GM19025 (cell line): Measurements from ENCODE around the gene IFI27L1.

ENCODE experiments used
- ATAC-seq: cut with Tn5 transposase; IDR thresholded peaks from one replicate; pipeline ENCODE4 v1.9.1; 2021; ENCODE audit warnings: mild to moderate bottlenecking, low read depth, moderate library complexity; ENCODE audit not compliant: unreplicated experiment

IFI27L1 gene

GRCh38 chr14:94080621-94081385 is at the start of gene IFI27L1, which contains the start of gene DDX24:
TSS of gene IFI27L1 (plus strand) at chr14:94081310. CDS start at chr14:94096938, 15,628 bp downstream.
TSS of gene DDX24 (minus strand) at chr14:94081202. CDS start at chr14:94079742, 1,460 bp downstream.
- peak; percentile 99 for ATAC-seq

GRCh38 chr14:94031883-94032279 is 49.2 kb upstream of the IFI27L1 start:
- no peak for ATAC-seq

DNA sequence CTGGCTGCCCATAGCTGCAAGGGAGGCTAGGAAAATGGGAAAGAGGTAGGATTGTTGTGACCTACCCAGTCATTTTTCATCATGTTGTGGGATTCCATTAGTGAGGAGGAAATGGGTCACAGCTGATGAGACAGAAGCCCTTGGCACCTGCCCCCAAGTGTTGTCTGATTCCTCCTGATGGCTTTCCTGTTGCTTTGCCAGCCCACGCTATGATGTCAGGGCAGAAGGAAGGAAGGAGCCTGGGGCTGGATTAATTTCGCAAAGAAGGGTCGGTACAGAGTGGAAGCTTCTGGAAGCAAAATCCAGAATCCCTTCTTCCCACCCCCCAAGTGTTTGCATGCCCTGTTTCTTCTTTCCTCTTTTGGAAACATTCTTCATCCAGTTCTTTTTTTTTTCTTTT is 46.2 kb upstream of the IFI27L1 start:
- no peak for ATAC-seq

- peak; percentile 80 for ATAC-seq
Measured at GRCh38 chr14:94036313-94037167, 44.6 kb upstream of the IFI27L1 start.

- no peak for ATAC-seq
Measured at GRCh38 chr14:94037954-94038353, 43.2 kb upstream of the IFI27L1 start.

- ATAC-seq: no peak
Measured at GRCh38 chr14:94038510-94038909, 42.6 kb upstream of the IFI27L1 start.

DNA sequence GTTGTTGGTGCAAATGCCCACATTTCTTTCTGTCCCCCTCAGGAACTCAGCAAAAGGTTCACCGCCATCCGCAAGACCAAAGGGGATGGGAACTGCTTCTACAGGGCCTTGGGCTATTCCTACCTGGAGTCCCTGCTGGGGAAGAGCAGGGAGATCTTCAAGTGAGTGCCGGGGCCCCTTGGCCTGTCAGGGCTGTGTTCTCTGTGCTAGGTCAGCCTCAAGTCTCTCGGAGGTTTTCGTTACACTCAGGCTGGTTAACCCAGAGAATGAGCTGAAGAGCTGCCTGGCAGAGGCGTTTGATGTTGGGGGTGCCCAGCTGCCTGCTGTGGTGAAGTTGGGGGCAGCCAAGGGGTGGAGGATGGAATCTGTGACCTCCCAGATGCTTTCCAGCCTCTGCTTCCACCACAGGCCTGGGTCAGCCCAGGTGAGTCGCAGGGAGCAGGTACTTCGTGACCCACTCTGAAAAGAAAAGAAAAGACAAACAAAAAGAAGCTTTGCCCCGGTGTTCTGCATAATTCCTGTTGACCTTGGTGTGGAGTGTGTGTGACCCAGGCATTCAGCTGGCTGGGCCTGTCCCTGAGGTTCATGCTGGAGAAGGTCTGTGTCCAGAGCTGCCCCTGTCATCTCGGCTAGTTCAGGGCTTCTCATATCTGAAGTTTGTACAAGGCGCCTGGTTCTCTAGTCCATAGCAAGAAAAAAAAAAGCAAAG is 42.0 kb upstream of the IFI27L1 start:
- ATAC-seq: no peak

DNA sequence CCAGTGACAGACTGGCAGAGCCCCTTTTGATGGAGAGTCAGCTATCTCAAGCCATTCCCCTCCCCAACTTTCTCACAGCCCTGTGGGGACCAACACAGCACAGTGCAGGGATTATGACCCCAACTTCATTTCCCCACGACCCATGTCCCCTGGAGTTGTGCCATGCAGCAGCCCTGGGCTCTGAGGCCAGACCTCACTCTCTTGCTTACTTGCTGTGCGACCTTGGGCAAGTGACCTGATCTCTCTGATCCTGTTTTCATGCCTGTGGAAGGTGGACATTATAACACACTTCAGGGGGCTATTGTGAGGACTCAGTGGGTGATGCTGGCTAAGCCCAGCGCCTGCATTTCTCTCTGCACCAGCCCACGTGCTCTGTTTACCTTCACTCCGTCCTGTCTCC is 40.9 kb upstream of the IFI27L1 start:
- no peak for ATAC-seq

GRCh38 chr14:94040796-94041195 is 40.3 kb upstream of the IFI27L1 start:
- ATAC-seq: no peak

DNA sequence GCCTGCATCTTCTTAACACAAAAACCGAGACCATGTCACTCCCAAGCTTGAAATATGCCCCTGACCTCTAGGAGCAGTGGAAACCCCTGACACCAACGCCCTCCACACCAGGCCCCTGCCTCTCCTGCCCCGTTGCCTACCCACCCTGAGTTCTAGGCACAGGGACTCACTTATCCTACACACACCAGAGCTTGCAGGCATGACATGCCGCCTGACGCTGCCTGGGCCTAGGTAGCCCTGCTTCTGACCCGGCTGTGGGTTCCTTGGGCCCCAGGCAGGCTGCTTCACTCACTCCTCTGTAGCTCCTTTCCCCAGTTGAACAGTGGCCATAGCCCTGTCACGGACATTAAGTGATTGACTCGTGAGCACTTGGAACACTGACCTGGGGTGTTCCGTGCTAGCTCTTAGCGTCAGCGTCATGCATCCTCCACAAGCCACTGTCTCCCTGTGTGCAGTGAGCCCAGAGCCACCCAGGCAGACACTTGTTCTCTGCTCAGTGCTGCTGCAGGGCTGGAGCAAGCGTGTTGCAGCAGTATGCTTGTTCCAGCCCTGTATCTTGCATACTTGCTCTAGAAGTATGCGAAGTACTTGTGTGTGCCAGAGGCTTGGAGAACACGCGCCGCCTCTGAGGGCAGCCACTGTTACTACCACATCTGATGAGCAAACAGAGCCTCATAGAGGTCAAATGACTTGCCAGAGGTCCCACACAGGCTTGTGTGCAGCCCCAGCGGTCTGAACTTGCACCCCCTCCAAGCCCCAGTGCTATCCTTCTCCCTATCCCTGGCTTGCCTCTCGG is 39.4 kb upstream of the IFI27L1 start:
- no peak for ATAC-seq

GRCh38 chr14:94042433-94043091 is 38.5 kb upstream of the IFI27L1 start:
- no peak for ATAC-seq

- no peak for ATAC-seq
Measured at GRCh38 chr14:94043111-94043755, 37.9 kb upstream of the IFI27L1 start.

DNA sequence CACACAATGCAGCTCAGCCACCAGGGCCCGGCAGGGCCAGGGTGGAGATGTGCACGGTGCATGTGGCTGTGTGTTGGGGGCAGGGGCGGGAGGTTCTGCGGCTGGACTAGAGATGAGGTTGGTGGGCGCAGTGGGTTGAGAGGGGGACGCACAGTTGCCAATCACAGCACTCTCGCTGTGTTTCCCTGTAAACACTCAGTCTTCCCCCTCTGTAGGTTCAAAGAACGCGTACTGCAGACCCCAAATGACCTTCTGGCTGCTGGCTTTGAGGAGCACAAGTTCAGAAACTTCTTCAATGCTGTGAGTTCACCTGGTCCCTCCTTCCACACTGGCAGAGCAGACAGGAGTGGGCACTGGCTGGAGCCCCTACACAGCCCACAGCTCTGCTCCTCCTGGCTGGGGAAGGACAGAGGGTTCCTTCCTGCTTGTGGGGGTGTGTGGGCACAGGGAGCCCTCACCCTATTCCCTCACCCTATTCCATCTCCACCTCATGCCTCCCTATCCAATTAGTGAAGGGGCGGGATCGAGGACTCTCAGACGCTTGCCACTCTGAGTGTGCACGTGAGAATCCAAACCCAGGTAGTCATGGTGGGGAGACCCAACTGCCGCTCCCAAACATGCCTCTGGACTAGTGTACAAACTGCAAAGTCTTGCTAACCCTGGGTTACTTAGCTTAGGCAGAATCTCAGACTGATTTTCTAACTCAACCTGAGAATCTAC is 37.2 kb upstream of the IFI27L1 start:
- no peak for ATAC-seq

- ATAC-seq: no peak
Measured at GRCh38 chr14:94044476-94045091, 36.5 kb upstream of the IFI27L1 start.

- no peak for ATAC-seq
Measured at GRCh38 chr14:94045101-94045500, 36.0 kb upstream of the IFI27L1 start.

GRCh38 chr14:94045563-94046345 is 35.4 kb upstream of the IFI27L1 start:
- no peak for ATAC-seq

GRCh38 chr14:94046696-94047250 is 34.3 kb upstream of the IFI27L1 start:
- ATAC-seq: no peak
